ENCODE results near the gene EVPL.

EVPL gene

DNA sequence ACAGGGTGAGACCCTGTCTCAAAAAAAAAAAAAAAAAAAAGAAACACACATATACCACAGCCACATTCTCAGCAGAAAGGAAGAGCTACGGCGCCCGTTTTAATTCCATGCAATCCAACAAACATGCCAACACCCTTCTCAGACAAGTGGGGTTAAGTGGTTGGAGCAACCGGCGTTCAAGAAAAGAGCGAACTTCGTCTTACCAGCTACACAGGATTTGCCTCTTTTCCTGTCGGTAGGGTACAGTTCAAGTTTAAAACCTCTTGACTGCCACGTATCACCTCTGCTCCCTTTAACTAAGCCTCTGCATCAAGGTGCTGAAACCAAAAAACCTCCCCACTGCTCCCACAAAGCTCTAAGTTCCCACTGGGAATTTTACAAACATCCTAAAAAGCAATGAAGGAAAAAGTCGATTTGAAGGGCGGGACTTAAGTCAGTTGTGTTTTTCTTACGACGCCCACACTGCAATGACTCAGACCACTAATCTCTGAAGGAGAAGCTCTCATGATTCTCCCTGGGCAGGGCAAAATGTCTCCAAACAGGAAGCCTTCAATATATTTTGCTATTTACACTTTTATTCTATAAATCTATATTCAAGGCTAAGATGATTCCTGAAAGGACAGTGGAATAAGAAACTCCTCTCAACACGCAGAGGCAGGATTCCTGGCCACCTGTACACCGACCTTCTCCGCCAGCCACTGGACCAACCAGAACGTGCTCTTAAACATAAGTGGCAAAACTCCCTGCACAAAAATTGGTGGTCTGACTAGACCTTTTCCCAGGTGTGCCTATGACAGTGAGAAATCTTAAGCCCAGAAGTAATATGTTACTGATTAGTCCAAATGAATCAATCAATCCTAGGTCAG is 26.4 kb upstream of the EVPL start:
- Histone ChIP-seq H3K4me3 (ENCODE audit: low read depth, low read length) (no peak overlapping the region), H3K27ac (peak overlapping the region; percentile 74), H3K36me3 (replicated peaks) (peaks cover 59% of the 10 kb centered on the region), H3K27me3 (replicated peaks) (no peaks in the 10 kb centered on the region)
- peak; percentile 81 for DNase-seq
- no peak for TF ChIP-seq CTCF (IDR thresholded peaks at IDR 0.05; ENCODE audit: low read depth, low read length, missing control alignments)
- in situ Hi-C loops (cut with HindIII; ENCODE audit: low pct_ligation_motif_present, low sequenced_read_pairs): no loop called here

- in situ Hi-C loops (cut with HindIII; ENCODE audit: low pct_ligation_motif_present, low sequenced_read_pairs): no loop called here
- H3K27ac ChIP-seq: no peak overlapping the region
- H3K27me3 ChIP-seq (replicated peaks): no peaks in the 10 kb centered on the region
- TF ChIP-seq CTCF (IDR thresholded peaks at IDR 0.05; ENCODE audit: low read depth, low read length, missing control alignments): no peak
- H3K36me3 ChIP-seq (replicated peaks): peaks cover 55% of the 10 kb centered on the region
- no peak overlapping the region for H3K4me3 ChIP-seq (ENCODE audit: low read depth, low read length)
- no peak for DNase-seq
Measured at GRCh38 chr17:76051561-76051960, 24.5 kb upstream of the EVPL start.

DNA sequence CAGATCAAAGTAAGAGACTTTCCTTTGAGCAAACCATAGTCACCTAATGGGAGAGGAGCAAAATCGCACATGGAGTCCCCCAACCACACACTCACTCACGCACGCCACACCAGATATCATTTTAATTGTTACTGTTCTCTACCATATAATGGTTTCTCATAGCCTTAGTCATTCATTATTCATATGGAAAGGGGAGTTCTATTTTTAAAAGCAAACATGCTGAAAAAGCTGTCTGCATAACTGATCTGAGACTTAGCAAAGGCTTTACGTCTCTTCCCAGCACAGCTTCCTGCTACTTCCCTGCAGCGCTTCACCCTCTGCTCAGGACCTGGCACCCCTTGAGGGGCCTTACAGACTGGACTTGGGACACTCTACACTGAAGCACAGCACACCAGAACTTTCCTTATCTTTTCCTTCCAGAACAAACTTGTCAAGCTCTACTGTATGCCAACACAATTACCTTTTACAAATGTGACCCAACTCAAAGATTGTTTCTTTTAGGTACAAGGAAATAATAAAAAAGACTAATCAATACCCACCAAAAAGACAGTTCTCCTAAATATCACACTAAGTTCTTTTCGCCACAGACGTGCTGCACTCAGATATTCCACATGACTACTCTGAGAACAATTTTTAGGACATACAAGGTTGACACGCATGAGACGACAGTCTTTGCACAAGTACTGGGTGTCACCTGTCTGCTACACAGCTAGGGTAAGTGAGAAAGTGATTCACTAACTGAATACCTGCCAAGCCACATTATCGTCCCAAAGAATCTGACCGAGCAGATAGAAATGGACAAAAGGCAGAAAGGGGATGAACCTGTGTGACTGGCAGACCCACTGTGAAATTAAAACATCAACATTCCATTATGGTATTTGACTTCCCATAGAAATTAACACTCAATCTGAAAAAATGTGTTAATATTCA is 23.7 kb upstream of the EVPL start:
- in situ Hi-C loops (cut with HindIII; ENCODE audit: low pct_ligation_motif_present, low sequenced_read_pairs): no loop called here
- peak overlapping the region; percentile 35 for H3K27ac ChIP-seq
- peaks cover 52% of the 10 kb centered on the region for H3K36me3 ChIP-seq (replicated peaks)
- no peak for TF ChIP-seq CTCF (IDR thresholded peaks at IDR 0.05; ENCODE audit: low read depth, low read length, missing control alignments)
- no peaks in the 10 kb centered on the region for H3K27me3 ChIP-seq (replicated peaks)
- no peak overlapping the region for H3K4me3 ChIP-seq (ENCODE audit: low read depth, low read length)
- DNase-seq: peak; percentile 30

GRCh38 chr17:76049836-76050537 is 22.9 kb upstream of the EVPL start:
- Histone ChIP-seq H3K27me3 (replicated peaks) (no peaks in the 10 kb centered on the region), H3K27ac (peak overlapping the region; percentile 35), H3K4me3 (ENCODE audit: low read depth, low read length) (no peak overlapping the region), H3K36me3 (replicated peaks) (peaks cover 53% of the 10 kb centered on the region)
- DNase-seq: no peak
- in situ Hi-C loops (cut with HindIII; ENCODE audit: low pct_ligation_motif_present, low sequenced_read_pairs): no loop called here
- TF ChIP-seq CTCF (IDR thresholded peaks at IDR 0.05; ENCODE audit: low read depth, low read length, missing control alignments): no peak

DNA sequence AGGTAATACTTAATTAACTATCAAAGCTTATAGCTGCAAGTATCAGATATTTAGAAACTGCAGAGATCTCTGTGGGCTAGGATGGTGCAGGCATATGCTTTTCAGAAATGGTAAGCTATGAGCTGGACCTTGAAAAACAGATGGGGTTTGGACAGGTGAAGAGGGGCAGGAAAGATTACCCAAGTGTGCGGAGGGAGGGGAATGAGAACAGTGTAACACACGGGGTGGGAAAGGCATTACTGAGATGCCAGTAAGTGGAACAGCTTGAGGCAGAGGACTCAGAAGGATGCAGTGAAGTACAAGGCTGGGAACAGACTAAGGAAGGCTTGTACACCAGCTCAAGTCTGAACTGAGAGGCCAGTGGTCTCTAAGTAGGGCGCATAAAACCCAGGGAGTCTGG is 22.1 kb upstream of the EVPL start:
- Histone ChIP-seq H3K27ac (peak overlapping the region; percentile 77), H3K27me3 (replicated peaks) (no peaks in the 10 kb centered on the region), H3K4me3 (ENCODE audit: low read depth, low read length) (no peak overlapping the region), H3K36me3 (replicated peaks) (peaks cover 56% of the 10 kb centered on the region)
- DNase-seq: no peak
- no peak for TF ChIP-seq CTCF (IDR thresholded peaks at IDR 0.05; ENCODE audit: low read depth, low read length, missing control alignments)
- in situ Hi-C loops (cut with HindIII; ENCODE audit: low pct_ligation_motif_present, low sequenced_read_pairs): no loop called here

Measured in brain microvascular endothelial cell (primary cell).